IPS-15b (cell line): ENCODE data around the gene NRXN3.

Source experiments
- H3K27me3 ChIP-seq: one replicate; pipeline ENCODE4 v1.6.1; 2013; ENCODE audit warnings: low read length; ENCODE audit not compliant: control insufficient read depth, insufficient read depth
- H3K36me3 ChIP-seq: one replicate; pipeline ENCODE4 v1.6.1; 2013; ENCODE audit warnings: low read length; ENCODE audit not compliant: control insufficient read depth, insufficient read depth
- H3K4me1 ChIP-seq: one replicate; pipeline ENCODE4 v1.6.1; 2013; ENCODE audit warnings: mild to moderate bottlenecking, low read length; ENCODE audit not compliant: control insufficient read depth, insufficient read depth
- H3K4me3 ChIP-seq: one replicate; pipeline ENCODE4 v1.5.1; 2013; ENCODE audit warnings: low read depth, low read length
- H3K9ac ChIP-seq: one replicate; pipeline ENCODE4 v1.6.1; 2013; ENCODE audit warnings: low read depth, mild to moderate bottlenecking, low read length
- H3K9me3 ChIP-seq: one replicate; pipeline ENCODE4 v1.6.1; 2013; ENCODE audit warnings: mild to moderate bottlenecking, low read length; ENCODE audit not compliant: control insufficient read depth, insufficient read depth

Gene NRXN3

GRCh38 chr14:78688503-78688902, 518.3 kb downstream of the NRXN3 start:
- Histone ChIP-seq H3K9me3 (no peaks in the 10 kb centered on the region), H3K27me3 (no peaks in the 10 kb centered on the region), H3K36me3 (no peaks in the 10 kb centered on the region), H3K4me1 (no peaks in the 10 kb centered on the region), H3K4me3 (no peak overlapping the region), H3K9ac (no peak overlapping the region)

GRCh38 chr14:78690836-78691235, 520.7 kb downstream of the NRXN3 start:
- no peak overlapping the region for H3K9ac ChIP-seq
- no peaks in the 10 kb centered on the region for H3K36me3 ChIP-seq
- H3K4me1 ChIP-seq = no peaks in the 10 kb centered on the region
- H3K4me3 ChIP-seq = no peak overlapping the region
- no peaks in the 10 kb centered on the region for H3K27me3 ChIP-seq
- no peaks in the 10 kb centered on the region for H3K9me3 ChIP-seq

- no peak overlapping the region for H3K9ac ChIP-seq
- no peaks in the 10 kb centered on the region for H3K4me1 ChIP-seq
- H3K9me3 ChIP-seq = no peaks in the 10 kb centered on the region
- no peak overlapping the region for H3K4me3 ChIP-seq
- H3K36me3 ChIP-seq = no peaks in the 10 kb centered on the region
- H3K27me3 ChIP-seq = no peaks in the 10 kb centered on the region
Observed at GRCh38 chr14:78697341-78697740, 527.2 kb downstream of the NRXN3 start.

- H3K9ac ChIP-seq = no peak overlapping the region
- H3K4me3 ChIP-seq = no peak overlapping the region
- no peaks in the 10 kb centered on the region for H3K9me3 ChIP-seq
- H3K36me3 ChIP-seq = no peaks in the 10 kb centered on the region
- no peaks in the 10 kb centered on the region for H3K27me3 ChIP-seq
- no peaks in the 10 kb centered on the region for H3K4me1 ChIP-seq
Observed at GRCh38 chr14:78698991-78699390, 528.8 kb downstream of the NRXN3 start.

GRCh38 chr14:78700236-78700635, 530.1 kb downstream of the NRXN3 start:
- H3K4me1 ChIP-seq = no peaks in the 10 kb centered on the region
- no peaks in the 10 kb centered on the region for H3K9me3 ChIP-seq
- no peaks in the 10 kb centered on the region for H3K36me3 ChIP-seq
- no peak overlapping the region for H3K9ac ChIP-seq
- no peak overlapping the region for H3K4me3 ChIP-seq
- H3K27me3 ChIP-seq = no peaks in the 10 kb centered on the region

GRCh38 chr14:78701246-78701645, 531.1 kb downstream of the NRXN3 start:
- no peaks in the 10 kb centered on the region for H3K36me3 ChIP-seq
- H3K27me3 ChIP-seq = no peaks in the 10 kb centered on the region
- H3K9ac ChIP-seq = no peak overlapping the region
- no peaks in the 10 kb centered on the region for H3K4me1 ChIP-seq
- H3K4me3 ChIP-seq = no peak overlapping the region
- no peaks in the 10 kb centered on the region for H3K9me3 ChIP-seq

- Histone ChIP-seq H3K36me3 (no peaks in the 10 kb centered on the region), H3K9ac (no peak overlapping the region), H3K4me3 (no peak overlapping the region), H3K9me3 (no peaks in the 10 kb centered on the region), H3K27me3 (no peaks in the 10 kb centered on the region), H3K4me1 (peaks cover 1% of the 10 kb centered on the region)
Observed at GRCh38 chr14:78704965-78705364, 534.8 kb downstream of the NRXN3 start.

GRCh38 chr14:78705989-78706388, 535.8 kb downstream of the NRXN3 start:
- Histone ChIP-seq H3K36me3 (no peaks in the 10 kb centered on the region), H3K4me1 (peaks cover 3% of the 10 kb centered on the region), H3K4me3 (no peak overlapping the region), H3K9ac (no peak overlapping the region), H3K9me3 (no peaks in the 10 kb centered on the region), H3K27me3 (no peaks in the 10 kb centered on the region)

- Histone ChIP-seq H3K4me1 (peaks cover 3% of the 10 kb centered on the region), H3K9me3 (no peaks in the 10 kb centered on the region), H3K36me3 (no peaks in the 10 kb centered on the region), H3K4me3 (no peak overlapping the region), H3K9ac (no peak overlapping the region), H3K27me3 (no peaks in the 10 kb centered on the region)
Observed at GRCh38 chr14:78709795-78710557, 539.8 kb downstream of the NRXN3 start.

GRCh38 chr14:78710963-78711362, 540.8 kb downstream of the NRXN3 start:
- Histone ChIP-seq H3K27me3 (no peaks in the 10 kb centered on the region), H3K36me3 (no peaks in the 10 kb centered on the region), H3K4me1 (peaks cover 3% of the 10 kb centered on the region), H3K9me3 (no peaks in the 10 kb centered on the region), H3K4me3 (no peak overlapping the region), H3K9ac (no peak overlapping the region)

- no peak overlapping the region for H3K4me3 ChIP-seq
- no peaks in the 10 kb centered on the region for H3K27me3 ChIP-seq
- peaks cover 3% of the 10 kb centered on the region for H3K4me1 ChIP-seq
- no peaks in the 10 kb centered on the region for H3K9me3 ChIP-seq
- no peak overlapping the region for H3K9ac ChIP-seq
- H3K36me3 ChIP-seq = no peaks in the 10 kb centered on the region
Observed at GRCh38 chr14:78713716-78714115, 543.5 kb downstream of the NRXN3 start.

GRCh38 chr14:78714711-78715110, 544.5 kb downstream of the NRXN3 start:
- Histone ChIP-seq H3K4me1 (peaks cover 3% of the 10 kb centered on the region), H3K9me3 (no peaks in the 10 kb centered on the region), H3K9ac (no peak overlapping the region), H3K36me3 (no peaks in the 10 kb centered on the region), H3K27me3 (no peaks in the 10 kb centered on the region), H3K4me3 (no peak overlapping the region)
